HepG2 (cell line): Measurements from ENCODE around the gene PTGES3.

ENCODE experiments used
- CBX5 ChIP-seq: sonication (generic); formaldehyde crosslinking; IDR thresholded peaks from 2 replicates; pipeline ENCODE4 v1.4.0; 2020; ENCODE audit warnings: missing genetic modification reagents, borderline replicate concordance
- E2F2 ChIP-seq: sonication (generic); formaldehyde crosslinking; IDR thresholded peaks from 2 replicates; pipeline ENCODE4 v1.4.0; 2020; ENCODE audit warnings: missing genetic modification reagents, borderline replicate concordance
- EP300 ChIP-seq, 3 experiments: sonication (generic) in 1 of 3; formaldehyde crosslinking in 1 of 3; IDR thresholded peaks; 2 replicates each; pipeline versions ENCODE4 v1.5.1 to v1.6.1; 2011 to 2020; ENCODE audit warnings: low read depth in 2 of 3, low read length in 2 of 3, borderline replicate concordance in 1 of 3, improper control_type of control experiment in 1 of 3, mild to moderate bottlenecking in 1 of 3, missing genetic modification reagents in 1 of 3, moderate library complexity in 1 of 3
- MAX ChIP-seq: IDR thresholded peaks from 2 replicates; pipeline ENCODE4 v1.6.1; 2012; ENCODE audit warnings: inconsistent platforms
- MEIS1 ChIP-seq: sonication (generic); formaldehyde crosslinking; IDR thresholded peaks from 2 replicates; pipeline ENCODE4 v1.9.0; 2021; ENCODE audit warnings: mild to moderate bottlenecking, missing genetic modification reagents, moderate library complexity, borderline replicate concordance
- ONECUT2 ChIP-seq: sonication (generic); formaldehyde crosslinking; IDR thresholded peaks from 2 replicates; pipeline ENCODE4 v1.4.0; 2020; ENCODE audit warnings: missing genetic modification reagents
- RXRA ChIP-seq: sonication (generic); formaldehyde crosslinking; IDR thresholded peaks from 2 replicates; pipeline ENCODE4 v1.5.1; 2020; ENCODE audit warnings: missing genetic modification reagents
- USF2 ChIP-seq, 2 experiments: sonication (generic) in 1 of 2; formaldehyde crosslinking in 1 of 2; IDR thresholded peaks; 2 replicates each; pipeline versions ENCODE4 v1.5.1 to v1.6.1; 2011 to 2020; ENCODE audit warnings: borderline replicate concordance in 1 of 2, low read depth in 1 of 2, low read length in 1 of 2, mild to moderate bottlenecking in 1 of 2, missing genetic modification reagents in 1 of 2, moderate library complexity in 1 of 2

GRCh38 chr12:56723889-56724700 is 36.0 kb upstream of the PTGES3 start:
- TF ChIP-seq MEIS1 (CRISPR knock-in tag) (no peak), CBX5 (no peak), USF2 (IDR thresholded peaks at IDR 0.05; ENCODE audit: low read depth, low read length) (no peak), USF2 (CRISPR knock-in tag; IDR thresholded peaks at IDR 0.05; ENCODE audit: borderline replicate concordance) (no peak), E2F2 (CRISPR knock-in tag) (no peak), EP300 (IDR thresholded peaks at IDR 0.05; ENCODE audit: low read depth in 2 of 2, low read length in 2 of 2) (no peak), EP300 (CRISPR knock-in tag; IDR thresholded peaks at IDR 0.05; ENCODE audit: borderline replicate concordance) (no peak), MAX (no peak), RXRA (no peak), ONECUT2 (no peak)
